GM18909 (cell line): ENCODE results near the gene VDAC2.
"Not testable (repeated sequence)": the region's sequence is repeated elsewhere in the genome, so short reads cannot be mapped to it uniquely, and the experiment has no call there.

Experiments used
- ATAC-seq: cut with Tn5 transposase; IDR thresholded peaks from one replicate; pipeline ENCODE4 v1.9.1; 2021; ENCODE audit warnings: mild to moderate bottlenecking; ENCODE audit not compliant: unreplicated experiment, poor library complexity

VDAC2 gene, protein sequence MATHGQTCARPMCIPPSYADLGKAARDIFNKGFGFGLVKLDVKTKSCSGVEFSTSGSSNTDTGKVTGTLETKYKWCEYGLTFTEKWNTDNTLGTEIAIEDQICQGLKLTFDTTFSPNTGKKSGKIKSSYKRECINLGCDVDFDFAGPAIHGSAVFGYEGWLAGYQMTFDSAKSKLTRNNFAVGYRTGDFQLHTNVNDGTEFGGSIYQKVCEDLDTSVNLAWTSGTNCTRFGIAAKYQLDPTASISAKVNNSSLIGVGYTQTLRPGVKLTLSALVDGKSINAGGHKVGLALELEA

DNA sequence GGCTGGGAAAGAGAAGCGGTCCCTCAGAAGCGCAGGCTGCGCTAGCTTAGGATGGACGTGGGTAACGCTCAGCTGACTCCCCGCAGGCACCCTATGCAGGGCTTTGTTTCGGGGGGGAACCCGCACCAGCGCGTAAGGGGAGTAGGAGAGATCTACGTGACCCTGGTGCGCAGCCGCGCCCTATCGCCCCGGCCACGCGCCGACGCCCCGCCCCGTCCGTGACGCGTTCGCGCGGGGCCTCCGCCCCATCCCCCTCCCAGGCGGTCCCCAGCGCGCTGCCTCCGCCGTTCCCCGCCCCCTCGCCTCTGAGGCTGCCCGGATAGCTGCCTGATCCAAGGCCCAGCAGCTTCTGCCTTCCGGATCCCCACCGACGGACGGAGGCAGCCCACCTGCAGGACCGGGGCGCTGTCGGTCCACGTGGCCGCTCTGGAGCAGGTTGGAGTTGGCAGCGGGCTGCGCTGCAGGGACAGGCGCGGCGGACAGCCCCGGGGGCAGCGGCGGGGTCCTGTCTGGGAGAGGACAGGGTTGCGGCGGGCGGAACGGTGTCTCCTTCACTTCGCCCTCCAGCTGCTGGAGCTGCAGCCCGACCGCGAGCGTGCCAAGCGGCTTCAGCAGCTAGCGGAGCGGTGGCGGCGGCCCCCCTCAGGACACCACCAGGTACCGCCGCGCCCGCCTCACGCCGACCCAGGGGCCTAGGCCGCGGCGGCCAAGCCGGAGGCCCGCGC, at the start of gene VDAC2:
TSS of gene VDAC2 (plus strand) at position 515 of the 725 bp plus-strand sequence. CDS start 363 bp downstream, outside the sequence.
- ATAC-seq: peak; percentile 88

- ATAC-seq: peak; percentile 85
These were observed 44.6 kb upstream of the VDAC2 start for GRCh38 chr10:75165684-75166622.

DNA sequence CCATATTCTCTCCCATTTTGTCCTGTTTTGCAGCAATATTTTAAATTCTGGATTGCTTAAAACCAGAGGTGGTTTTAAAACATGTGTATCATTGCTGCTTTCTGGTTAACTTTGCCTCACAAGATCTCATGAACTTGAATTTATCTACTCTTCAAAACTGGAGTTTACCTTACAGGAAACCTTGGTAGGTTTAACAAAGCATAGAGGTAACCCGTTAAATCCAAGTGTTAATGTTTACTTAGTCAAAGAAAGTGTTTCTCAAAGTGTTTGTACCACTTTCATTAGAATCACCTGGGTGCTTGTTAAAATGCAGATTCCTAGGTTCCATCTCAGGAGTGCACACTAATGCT, 44.0 kb upstream of the VDAC2 start:
- peak; percentile 37 for ATAC-seq

DNA sequence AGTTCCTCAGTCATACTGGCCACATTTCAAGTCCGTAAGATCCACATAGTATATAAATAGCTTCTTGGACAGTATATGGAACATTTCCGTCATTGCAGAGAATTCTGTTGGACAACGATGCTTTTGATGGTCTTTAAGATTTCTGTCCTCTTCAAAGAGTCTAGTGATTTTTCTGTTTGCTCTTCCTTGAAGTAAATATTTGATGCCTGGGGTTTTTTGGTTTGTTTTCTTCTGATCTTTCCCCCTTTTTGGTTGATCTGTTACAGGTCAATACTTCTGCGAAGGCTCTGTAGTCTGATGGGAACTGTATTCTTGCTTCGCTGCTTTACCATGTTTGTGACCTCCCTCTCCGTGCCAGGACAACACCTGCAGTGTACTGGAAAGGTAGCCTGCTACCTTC, 42.3 kb upstream of the VDAC2 start:
- ATAC-seq: no peak

- no peak for ATAC-seq
These were observed 40.4 kb upstream of the VDAC2 start for GRCh38 chr10:75170215-75170614.

DNA sequence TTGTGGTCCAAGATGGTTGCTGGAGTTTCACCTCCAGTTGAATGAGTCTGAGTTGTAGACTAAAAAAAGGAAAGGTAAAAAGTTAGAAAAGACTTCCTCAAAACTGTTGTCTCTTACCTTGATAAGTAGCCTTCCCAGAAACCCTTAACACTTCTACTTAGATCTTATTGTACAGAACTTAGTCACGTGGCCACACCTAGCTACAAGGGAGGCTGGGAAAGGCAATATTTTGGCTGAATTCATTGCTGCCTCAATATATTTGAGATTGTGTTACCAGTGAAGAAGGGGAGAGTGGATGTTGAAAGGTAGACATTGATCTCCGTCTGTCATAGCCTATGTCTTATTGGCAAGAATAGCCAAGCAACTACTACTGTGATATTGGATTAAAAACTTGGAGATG, 35.5 kb upstream of the VDAC2 start:
- ATAC-seq: no peak

DNA sequence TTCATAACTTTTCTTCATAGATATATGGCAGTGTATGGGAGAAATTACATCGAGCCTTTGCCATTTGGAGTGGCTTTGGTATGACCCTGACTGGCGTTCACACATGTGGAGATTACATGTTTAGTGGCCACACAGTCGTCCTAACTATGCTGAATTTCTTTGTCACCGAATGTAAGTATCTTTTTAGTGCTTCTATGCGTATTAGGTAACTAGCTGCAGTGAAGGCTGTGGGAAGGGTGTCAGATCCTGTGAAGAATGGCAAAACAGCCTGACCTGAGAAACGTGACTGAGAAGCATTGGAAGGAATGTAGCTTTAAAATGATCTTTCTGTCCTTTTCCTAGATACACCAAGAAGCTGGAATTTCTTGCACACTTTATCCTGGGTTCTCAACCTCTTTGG, 34.5 kb upstream of the VDAC2 start:
- ATAC-seq: no peak

- ATAC-seq: no peak
These were observed 33.9 kb upstream of the VDAC2 start for GRCh38 chr10:75176736-75177135.

- no peak for ATAC-seq
These were observed 30.9 kb upstream of the VDAC2 start for GRCh38 chr10:75179657-75180177.

GRCh38 chr10:75180592-75180991, 30.0 kb upstream of the VDAC2 start:
- ATAC-seq: no peak

DNA sequence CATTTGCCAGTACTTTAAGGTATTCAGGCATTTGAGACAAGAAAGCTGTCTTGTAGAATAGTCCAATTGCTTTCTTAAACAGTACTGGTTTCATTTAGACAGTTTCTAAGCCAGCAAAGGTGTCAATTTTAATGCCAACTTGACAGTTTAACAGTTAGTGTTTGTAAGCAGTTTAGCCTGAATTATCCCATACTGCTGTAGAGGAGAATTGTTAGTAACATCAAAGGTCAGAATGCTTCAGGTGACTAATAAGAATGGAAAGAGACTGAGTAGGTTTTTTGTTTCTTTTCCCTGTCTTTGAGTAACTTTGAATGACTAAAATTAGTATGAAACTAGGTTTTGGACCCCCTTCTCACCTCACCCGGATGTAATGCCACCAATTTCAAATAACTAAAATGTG, 29.5 kb upstream of the VDAC2 start:
- no peak for ATAC-seq

DNA sequence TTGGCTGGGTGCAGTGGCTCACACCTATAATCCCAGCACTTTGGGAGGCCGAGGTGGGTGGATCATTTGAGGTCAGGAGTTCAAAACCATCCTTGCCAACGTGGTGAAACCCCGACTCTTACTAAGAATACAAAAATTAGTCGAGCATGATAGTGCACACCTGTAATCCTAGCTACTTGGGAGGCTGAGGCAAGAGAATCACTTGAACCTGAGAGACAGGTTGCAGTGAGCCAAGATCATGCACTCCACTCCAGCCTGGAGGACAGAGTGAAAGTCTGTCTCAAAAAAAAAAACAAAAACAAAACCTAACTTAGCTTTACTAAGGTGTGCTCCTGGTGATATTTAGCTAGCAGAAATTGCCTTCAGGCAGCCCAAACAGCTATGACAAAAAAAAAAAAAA, 24.3 kb upstream of the VDAC2 start:
- no peak for ATAC-seq

GRCh38 chr10:75187961-75188426, 22.6 kb upstream of the VDAC2 start:
- ATAC-seq: peak; percentile 62

- ATAC-seq: not testable (repeated sequence)
These were observed 22.1 kb upstream of the VDAC2 start for GRCh38 chr10:75188522-75188921.

DNA sequence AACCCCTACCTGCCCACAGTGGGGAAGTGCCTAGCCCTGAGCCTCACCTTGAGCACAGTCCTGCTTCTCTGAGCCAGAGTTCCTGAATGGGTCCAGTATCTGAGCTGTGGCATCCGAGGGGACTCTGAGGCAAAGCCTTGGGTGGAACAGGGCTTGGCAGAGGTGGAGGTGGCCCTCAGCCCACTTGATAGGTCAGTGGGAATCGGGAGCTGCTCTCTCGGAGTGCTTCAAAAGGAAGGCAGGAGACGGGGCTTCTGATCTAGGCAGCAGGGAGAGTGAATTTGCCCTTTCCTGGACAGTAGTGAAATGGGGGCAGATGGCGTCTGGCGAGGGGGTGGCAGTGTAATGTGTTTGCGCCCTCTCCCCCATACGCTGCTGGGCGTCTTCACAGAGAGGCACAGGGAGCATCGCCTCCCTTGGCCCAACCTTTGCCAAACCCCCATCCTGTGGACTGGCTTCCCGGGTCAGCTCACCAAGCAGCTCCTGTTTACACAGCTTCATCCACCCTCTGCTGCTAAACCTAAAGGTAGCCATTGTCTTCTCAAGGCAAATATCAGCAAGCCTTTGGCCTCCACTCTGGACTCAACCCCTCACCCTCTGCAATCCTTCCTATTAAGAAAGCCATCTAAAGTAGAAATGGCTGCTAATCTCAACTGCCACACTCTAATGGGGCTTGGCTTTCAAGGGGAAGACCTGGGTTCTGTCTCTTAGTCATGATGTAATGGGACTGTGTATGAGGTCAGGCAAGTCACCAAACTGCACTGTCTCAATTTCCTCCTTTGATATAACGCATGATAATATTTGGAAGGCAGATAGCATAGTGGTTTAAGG, 21.1 kb upstream of the VDAC2 start:
- no peak for ATAC-seq

DNA sequence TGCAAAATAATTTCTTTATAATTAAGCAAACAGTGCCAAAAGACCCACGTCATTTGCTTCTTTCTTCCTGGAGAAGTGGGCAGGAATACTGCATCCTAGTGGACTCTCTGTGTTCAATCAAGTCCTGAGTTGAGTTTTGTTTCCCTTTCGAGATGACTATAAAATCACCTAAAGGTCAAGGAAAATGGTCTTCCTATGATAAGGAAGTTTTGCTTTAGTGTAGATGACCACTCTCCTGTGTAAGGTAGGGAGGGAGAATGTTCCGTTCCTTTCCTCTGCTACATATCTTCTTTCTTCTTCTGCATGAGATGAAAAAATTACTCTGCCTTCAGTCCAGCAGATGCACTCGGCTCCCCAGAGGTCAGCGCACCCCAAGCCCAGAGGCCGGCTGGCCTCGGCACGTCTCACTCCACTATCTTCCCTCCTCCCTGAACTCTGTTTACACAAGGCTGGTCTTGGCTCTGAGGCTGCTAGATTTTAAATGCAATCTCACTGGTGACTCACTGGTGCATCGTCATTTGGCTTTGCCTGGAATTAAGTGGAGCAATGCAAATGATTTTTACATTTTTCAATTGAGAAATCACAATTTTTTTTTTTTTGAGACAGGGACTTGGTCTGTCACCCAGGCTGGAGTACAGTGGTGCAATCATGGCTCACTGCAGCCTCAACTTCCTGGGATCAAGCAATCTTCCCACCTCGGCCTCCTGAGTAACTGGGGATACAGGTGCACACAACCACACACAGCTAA, 18.6 kb upstream of the VDAC2 start:
- ATAC-seq: no peak

GRCh38 chr10:75194625-75195024, 16.0 kb upstream of the VDAC2 start:
- not testable (repeated sequence) for ATAC-seq

GRCh38 chr10:75195035-75195763, 15.4 kb upstream of the VDAC2 start:
- ATAC-seq: no peak
